KOPT-K1 (cell line): ENCODE data around the gene ATP1B4.

ENCODE experiments used
- H3K27ac ChIP-seq: fragments of 200-600 bp; sonication (generic); 2 replicates; pipeline ENCODE4 v1.5.1; 2016; ENCODE audit warnings: antibody characterized with exemption, mild to moderate bottlenecking, low read depth, low read length; ENCODE audit not compliant: poor library complexity, severe bottlenecking
- H3K36me3 ChIP-seq: fragments of 200-600 bp; sonication (generic); 2 replicates; pipeline ENCODE4 v1.5.1; 2017; ENCODE audit warnings: antibody characterized with exemption, mild to moderate bottlenecking, low read length, moderate library complexity; ENCODE audit not compliant: insufficient read depth
- H3K9me3 ChIP-seq: fragments of 200-600 bp; sonication (generic); 2 replicates; pipeline ENCODE4 v1.5.1; 2017; ENCODE audit warnings: antibody characterized with exemption, low read length, mild to moderate bottlenecking; ENCODE audit not compliant: insufficient read depth, poor library complexity, severe bottlenecking

The ATP1B4 gene

DNA sequence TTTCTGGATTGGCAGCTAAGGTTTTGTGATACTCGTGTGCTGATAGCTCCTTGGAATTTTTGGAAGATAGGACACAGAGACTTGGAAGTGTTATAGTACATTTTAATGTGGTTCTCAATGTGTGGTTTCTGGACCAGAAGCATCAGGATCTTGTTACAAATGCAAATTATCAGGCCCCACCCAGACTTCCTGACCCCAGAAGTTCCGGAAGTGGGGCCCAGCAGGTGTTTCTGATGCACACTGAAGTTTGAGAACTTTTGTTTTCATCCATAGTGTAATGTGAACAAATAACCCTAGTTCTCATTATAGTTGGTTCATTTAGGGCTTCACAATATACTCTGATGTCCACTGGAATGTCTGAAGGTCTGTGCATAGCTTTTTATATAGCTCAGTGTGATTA, 57.6 kb downstream of the ATP1B4 start:
- no peaks in the 10 kb centered on the region for H3K9me3 ChIP-seq
- H3K27ac ChIP-seq, result peak overlapping the region; percentile 85
- no peaks in the 10 kb centered on the region for H3K36me3 ChIP-seq

DNA sequence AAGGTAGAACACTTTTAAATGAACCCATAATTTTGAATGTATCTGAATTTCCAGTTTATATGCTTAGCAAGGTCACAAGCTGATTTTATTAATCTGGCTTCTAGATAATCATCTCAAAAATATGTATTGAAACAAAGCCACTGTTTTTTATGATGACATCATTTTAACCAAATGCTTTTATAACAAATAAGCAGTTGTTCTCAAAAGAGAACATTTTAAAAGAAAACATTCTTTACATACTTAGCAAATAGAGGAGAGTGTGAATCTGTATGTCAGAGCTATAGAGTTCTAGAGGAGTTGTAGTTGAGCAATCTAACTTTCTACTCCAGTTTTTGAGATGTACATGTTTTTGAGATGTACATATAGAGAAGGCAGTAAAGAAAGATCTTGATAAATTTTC, 64.7 kb downstream of the ATP1B4 start:
- H3K27ac ChIP-seq, result no peak overlapping the region
- 0 out of 2 replicates have a peak, but pooled peaks cover under 1% of the 10 kb centered on the region for H3K36me3 ChIP-seq
- H3K9me3 ChIP-seq, result no peaks in the 10 kb centered on the region

DNA sequence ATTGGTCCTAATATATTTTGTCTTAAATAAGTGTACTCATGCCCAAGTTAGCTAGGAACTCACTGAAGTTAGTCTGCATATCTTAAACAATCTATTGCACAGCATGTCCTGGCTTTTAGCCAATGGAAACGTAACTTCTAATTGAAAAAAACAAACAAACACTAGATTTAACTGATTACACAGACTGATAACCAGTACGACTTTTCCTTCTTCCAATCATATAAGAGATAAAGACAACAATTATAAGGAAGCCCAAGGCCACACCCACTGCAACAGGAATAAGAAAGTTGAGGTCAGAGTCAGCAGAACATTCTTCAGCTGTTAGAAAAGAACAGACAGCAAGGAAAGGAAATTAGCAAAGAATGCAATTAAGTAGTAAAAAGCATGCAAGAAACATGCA, 66.4 kb downstream of the ATP1B4 start:
- Histone ChIP-seq H3K36me3 (peaks cover 10% of the 10 kb centered on the region; the same call in 1 of the 2 replicates), H3K27ac (no peak overlapping the region), H3K9me3 (no peaks in the 10 kb centered on the region)

DNA sequence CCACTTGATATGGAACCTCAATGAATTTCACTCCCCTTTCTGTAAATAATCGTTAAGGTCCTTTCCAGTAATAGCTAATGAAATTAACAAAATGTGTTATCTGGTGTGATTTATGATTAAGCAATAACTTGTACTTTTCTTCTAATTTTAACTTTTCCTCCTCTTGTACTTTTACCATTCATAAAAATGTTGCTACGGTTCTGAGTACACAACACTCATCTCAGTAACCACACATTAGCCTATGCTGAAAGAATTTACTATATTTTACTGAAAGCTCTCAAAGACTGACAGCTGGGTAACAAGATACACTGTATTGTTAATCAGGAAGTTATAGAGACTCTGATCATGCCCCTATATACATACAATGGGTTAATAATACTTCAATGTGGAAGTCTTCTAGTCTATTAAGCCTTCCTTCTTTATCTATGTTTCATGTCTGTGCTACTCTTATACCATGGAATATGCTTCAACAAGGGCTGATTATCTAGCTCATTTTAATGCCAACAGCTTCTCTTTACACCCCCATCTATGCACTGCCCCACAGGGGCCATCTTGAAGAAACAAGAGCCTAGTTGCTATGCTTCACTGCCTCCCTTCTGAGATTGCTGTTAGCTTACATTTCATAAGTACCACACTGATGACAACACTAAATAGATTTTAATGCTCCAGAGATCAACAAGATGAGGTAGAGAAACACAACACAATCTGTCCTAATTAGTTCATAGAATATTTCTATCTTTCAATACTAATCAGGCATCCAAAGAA, 68.1 kb downstream of the ATP1B4 start:
- Histone ChIP-seq H3K36me3 (peaks cover 10% of the 10 kb centered on the region; the same call in 1 of the 2 replicates), H3K9me3 (no peaks in the 10 kb centered on the region), H3K27ac (no peak overlapping the region)
